Lung (tissue), 12 donors: ENCODE results near the gene EXOSC2. TPM values are rescaled to one million over a fixed set of nuclear protein-coding genes. Genes with fewer than 3 reads are reported as not detected.

Source experiments
- ATAC-seq: fragments of 200-7000 bp; cut with Tn5 transposase; one replicate; pipeline ENCODE4 v1.9.1; 2020; ENCODE audit warnings: moderate number of reproducible peaks; ENCODE audit not compliant: insufficient read depth, low FRiP score
- DNase-seq, 3 donors: peaks; one replicate each; pipeline ENCODE4 v3.0.0-alpha.2; 2013 to 2017
- H3K27ac ChIP-seq, 2 donors: one replicate each; pipeline ENCODE4 v1.5.1; 2013; ENCODE audit warnings: mild to moderate bottlenecking in 2 of 2, moderate library complexity in 2 of 2, control low read depth in 1 of 2, inconsistent platforms in 1 of 2, low read depth in 1 of 2, low read length in 1 of 2
- H3K27me3 ChIP-seq, 3 donors: one replicate each; pipeline ENCODE4 v1.5.1; 2013; ENCODE audit warnings: low read length in 2 of 3; ENCODE audit not compliant: control insufficient read depth in 3 of 3, insufficient read depth in 3 of 3
- H3K36me3 ChIP-seq, 4 donors: one replicate each; pipeline ENCODE4 v1.5.1; 2013; ENCODE audit warnings: low read length in 4 of 4, mild to moderate bottlenecking in 1 of 4, moderate library complexity in 1 of 4; ENCODE audit not compliant: control insufficient read depth in 4 of 4, insufficient read depth in 4 of 4
- H3K4me1 ChIP-seq, 5 donors: one replicate each; pipeline ENCODE4 v1.5.1; 2013; ENCODE audit warnings: low read length in 5 of 5, mild to moderate bottlenecking in 2 of 5, moderate library complexity in 1 of 5; ENCODE audit not compliant: control insufficient read depth in 5 of 5, insufficient read depth in 5 of 5
- H3K4me3 ChIP-seq: one replicate; pipeline ENCODE4 v1.5.1; 2013; ENCODE audit warnings: mild to moderate bottlenecking, control low read depth, moderate library complexity
- H3K9ac ChIP-seq, 2 donors: one replicate each; pipeline ENCODE4 v1.5.1; 2013; ENCODE audit warnings: low read length in 2 of 2, control low read depth in 1 of 2; ENCODE audit not compliant: insufficient read depth in 1 of 2
- H3K9me3 ChIP-seq, 4 donors: one replicate each; pipeline ENCODE4 v1.5.1; 2013; ENCODE audit warnings: low read length in 3 of 4, mild to moderate bottlenecking in 1 of 4, moderate library complexity in 1 of 4; ENCODE audit not compliant: control insufficient read depth in 4 of 4, insufficient read depth in 3 of 4
- CTCF ChIP-seq: IDR thresholded peaks from 2 replicates; pipeline ENCODE4 v1.5.1; 2012; ENCODE audit warnings: mild to moderate bottlenecking; ENCODE audit errors: control extremely low read depth, extremely low read depth
- WGBS, 2 donors: extraction: QIAGEN DNeasy Blood & Tissue Kit; methylation state at CpG; one replicate each; pipeline ENCODE4 v1.1.7; 2013; 5-methylcytosine and 5-hydroxymethylcytosine counted together
- polyA plus RNA-seq, 2 donors: library from polyadenylated mRNA; stranded (reverse); fragments of 200-250 nt; gene quantifications; one replicate each; pipeline ENCODE4 v1.2.1, GENCODE V29; 2013
- total RNA-seq, 2 donors: library from RNA; depleted of rRNA in 1 of 2; stranded (reverse); fragments of >200 nt in 1 of 2; gene quantifications; one replicate each; pipeline ENCODE4 v1.2.1, GENCODE V29; 2014 to 2021
- donor health status: control.
- donor health status: control.
- donor health status: Bipolar disorder and iron deficiency.
- donor health status: healthy.
- donor health status: DM: yes; HTN: yes; CAD: no.

EXOSC2 gene
- total and polyA plus RNA-seq, 4 donors = 15.3 to 23.0 (median 19.0) TPM

- peaks cover 0 to 19% (median 0%) of the 10 kb centered on the region in 5 donors for H3K4me1 ChIP-seq
- H3K27me3 ChIP-seq = peaks cover 0 to 58% (median 45%) of the 10 kb centered on the region in 3 donors
- no peaks in the 10 kb centered on the region for H3K9me3 ChIP-seq
- no peak overlapping the region for H3K27ac ChIP-seq
- no peak for ATAC-seq
- no peak for DNase-seq
- no peak for TF ChIP-seq CTCF
- WGBS, 2 donors = 92 to 96% methylated on average over 13 of the region's 13 CpGs
- H3K36me3 ChIP-seq = no peaks in the 10 kb centered on the region
- H3K4me3 ChIP-seq = no peak overlapping the region
- no peak overlapping the region for H3K9ac ChIP-seq
Observed at GRCh38 chr9:130668196-130668595, 25.4 kb upstream of the EXOSC2 start.

DNA sequence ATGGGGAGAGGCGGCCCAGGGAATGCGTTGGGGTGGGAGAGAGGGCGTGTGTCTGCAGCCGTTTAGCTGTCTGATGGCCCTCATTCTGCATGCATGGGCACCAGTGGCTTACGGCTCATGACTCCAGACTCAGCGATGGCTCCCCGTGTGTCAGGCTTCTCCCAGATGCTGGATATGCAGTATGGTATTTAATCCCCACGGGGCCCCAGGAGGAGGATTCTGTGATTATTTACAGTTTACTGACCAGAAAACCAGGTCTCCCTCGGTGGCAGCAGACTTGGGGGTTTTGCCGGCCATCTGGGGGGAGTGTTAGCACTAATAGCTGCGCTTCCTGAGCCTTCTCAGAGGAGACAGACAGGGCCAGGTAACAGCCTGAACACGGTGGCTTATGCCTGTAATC lies 24.9 kb upstream of the EXOSC2 start:
- H3K27ac ChIP-seq = no peak overlapping the region
- H3K4me1 ChIP-seq = peaks cover 0 to 19% (median 0%) of the 10 kb centered on the region in 5 donors
- DNase-seq (no peak), ATAC-seq (no peak)
- 63 to 69% methylated on average over 12 of the region's 12 CpGs for WGBS, 2 donors
- no peaks in the 10 kb centered on the region for H3K36me3 ChIP-seq
- no peak for TF ChIP-seq CTCF
- no peak overlapping the region for H3K9ac ChIP-seq
- H3K4me3 ChIP-seq = no peak overlapping the region
- peaks cover 0 to 56% (median 42%) of the 10 kb centered on the region in 3 donors for H3K27me3 ChIP-seq
- no peaks in the 10 kb centered on the region for H3K9me3 ChIP-seq

- TF ChIP-seq CTCF = no peak
- 76 to 80% methylated on average over 4 of the region's 4 CpGs for WGBS, 2 donors
- ATAC-seq (no peak), DNase-seq (no peak)
- Histone ChIP-seq H3K4me3 (no peak overlapping the region), H3K27me3 (peaks cover 0 to 46% (median 34%) of the 10 kb centered on the region in 3 donors), H3K4me1 (peaks cover 0 to 7% (median 0%) of the 10 kb centered on the region in 5 donors), H3K9me3 (no peaks in the 10 kb centered on the region), H3K36me3 (no peaks in the 10 kb centered on the region), H3K9ac (no peak overlapping the region), H3K27ac (no peak overlapping the region)
Observed at GRCh38 chr9:130669965-130670364, 23.6 kb upstream of the EXOSC2 start.

- Histone ChIP-seq H3K4me3 (no peak overlapping the region), H3K9me3 (no peaks in the 10 kb centered on the region), H3K9ac (no peak overlapping the region), H3K27ac (no peak overlapping the region), H3K27me3 (peaks cover 0 to 40% (median 30%) of the 10 kb centered on the region in 3 donors), H3K36me3 (no peaks in the 10 kb centered on the region), H3K4me1 (peaks cover 0 to 5% (median 0%) of the 10 kb centered on the region in 5 donors)
- no peak for TF ChIP-seq CTCF
- ATAC-seq = no peak
- DNase-seq = no peak
- 82 to 86% methylated on average over 6 of the region's 6 CpGs for WGBS, 2 donors
Observed at GRCh38 chr9:130670644-130671043, 22.9 kb upstream of the EXOSC2 start.
